Suprapubic skin (tissue), 4 donors: ENCODE data around the gene RNF150.

Source experiments
- POLR2A ChIP-seq, 2 donors: fragments of 450-650 bp; IDR thresholded peaks; one replicate each; pipeline ENCODE4 v1.6.1; 2017; ENCODE audit warnings: antibody characterized with exemption in 2 of 2, mild to moderate bottlenecking in 2 of 2, moderate library complexity in 2 of 2
- POLR2AphosphoS5 ChIP-seq, 3 donors: sonication (generic); formaldehyde crosslinking; IDR thresholded peaks; one replicate each; pipeline ENCODE4 v1.6.1; 2017; ENCODE audit warnings: antibody characterized with exemption in 3 of 3
- TF ChIP-seq, protein P1 (sequence below), 2 donors: fragments of 200-600 bp in 1 of 2; fragments of 450-650 bp in 1 of 2; sonication (generic) in 1 of 2; IDR thresholded peaks; one replicate each; pipeline ENCODE4 v1.5.1; 2016 to 2019; ENCODE audit warnings: antibody characterized with exemption in 2 of 2, mild to moderate bottlenecking in 1 of 2, moderate library complexity in 1 of 2

DNA sequence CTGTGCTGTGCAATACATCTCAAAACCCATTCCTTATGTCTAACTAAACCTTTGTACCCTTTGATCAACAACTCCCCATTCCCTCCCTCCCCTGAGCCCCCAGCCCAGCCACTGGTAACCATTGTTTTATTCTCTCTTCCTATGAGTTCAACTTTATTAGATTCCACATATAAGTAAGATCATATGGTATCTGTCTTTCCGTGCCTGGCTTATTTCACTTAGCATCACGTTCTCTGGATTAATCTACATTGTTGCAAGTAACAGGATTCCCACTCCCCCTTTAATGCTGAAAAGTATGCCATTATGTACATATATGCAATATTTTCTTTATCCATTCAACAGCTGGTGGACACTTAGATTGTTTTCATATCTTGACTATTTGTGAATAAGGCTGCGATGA lies 119.4 kb downstream of the RNF150 start:
- TF ChIP-seq, protein P1, sequence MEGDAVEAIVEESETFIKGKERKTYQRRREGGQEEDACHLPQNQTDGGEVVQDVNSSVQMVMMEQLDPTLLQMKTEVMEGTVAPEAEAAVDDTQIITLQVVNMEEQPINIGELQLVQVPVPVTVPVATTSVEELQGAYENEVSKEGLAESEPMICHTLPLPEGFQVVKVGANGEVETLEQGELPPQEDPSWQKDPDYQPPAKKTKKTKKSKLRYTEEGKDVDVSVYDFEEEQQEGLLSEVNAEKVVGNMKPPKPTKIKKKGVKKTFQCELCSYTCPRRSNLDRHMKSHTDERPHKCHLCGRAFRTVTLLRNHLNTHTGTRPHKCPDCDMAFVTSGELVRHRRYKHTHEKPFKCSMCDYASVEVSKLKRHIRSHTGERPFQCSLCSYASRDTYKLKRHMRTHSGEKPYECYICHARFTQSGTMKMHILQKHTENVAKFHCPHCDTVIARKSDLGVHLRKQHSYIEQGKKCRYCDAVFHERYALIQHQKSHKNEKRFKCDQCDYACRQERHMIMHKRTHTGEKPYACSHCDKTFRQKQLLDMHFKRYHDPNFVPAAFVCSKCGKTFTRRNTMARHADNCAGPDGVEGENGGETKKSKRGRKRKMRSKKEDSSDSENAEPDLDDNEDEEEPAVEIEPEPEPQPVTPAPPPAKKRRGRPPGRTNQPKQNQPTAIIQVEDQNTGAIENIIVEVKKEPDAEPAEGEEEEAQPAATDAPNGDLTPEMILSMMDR (IDR thresholded peaks at IDR 0.05), result no peak
- TF ChIP-seq POLR2A (IDR thresholded peaks at IDR 0.05), result no peak
- TF ChIP-seq POLR2AphosphoS5 (IDR thresholded peaks at IDR 0.05), result no peak
